ENCODE data around the gene ULBP2. TPM values are rescaled to one million over a fixed set of nuclear protein-coding genes. Genes with fewer than 3 reads are reported as not detected.

The ULBP2 gene
- total and polyA plus RNA-seq, 2 of the 8 experiments (the other 6 are each of a cell fraction or from before 2014, with no cell fraction given): 0.05 TPM; not detected in 1

GRCh38 chr6:149913085-149913484, 28.7 kb upstream of the ULBP2 start:
- no peak overlapping the region for H2BK20ac ChIP-seq (ENCODE audit: low read length)
- H3K36me3 ChIP-seq (ENCODE audit: control insufficient read depth in 2 of 4, insufficient read depth in 4 of 4, low read length in 3 of 4): no peaks in the 10 kb centered on the region
- no peak overlapping the region for H3K23ac ChIP-seq (ENCODE audit: insufficient read length)
- peaks cover 0 to 2% of the 10 kb centered on the region in 2 experiments for H4K20me1 ChIP-seq (replicated peaks in 1 of 2; ENCODE audit: control insufficient read depth in 1 of 2, insufficient read depth in 2 of 2, low read length in 2 of 2)
- no peak overlapping the region for H2BK5ac ChIP-seq (ENCODE audit: low read depth, low read length)
- H3K56ac ChIP-seq (replicated peaks; ENCODE audit: insufficient read length, low read depth, low read length): no peak overlapping the region
- H3K4me2 ChIP-seq (ENCODE audit: insufficient read depth in 1 of 2, low read depth in 2 of 2, low read length in 2 of 2): no peak overlapping the region
- no peak overlapping the region for H2AFZ ChIP-seq (ENCODE audit: low read length)
- H4K8ac ChIP-seq (ENCODE audit: extremely low read depth, insufficient read depth, low read length): no peak overlapping the region
- no peak overlapping the region for H3K4me3 ChIP-seq (ENCODE audit: extremely low read depth in 1 of 4, insufficient read depth in 2 of 4, low read depth in 3 of 4, low read length in 4 of 4)
- no peak overlapping the region for H2BK12ac ChIP-seq (ENCODE audit: low read depth, low read length)
- POLR2A ChIA-PET (ENCODE audit: partially characterized antibody): interaction anchor here (1.3 kb wide), 1 partner anchor 8 kb away, joined by 3 read pairs; no protein-coding TSS in a partner anchor
- H3K4ac ChIP-seq (replicated peaks; ENCODE audit: insufficient read length, low read depth, low read length): no peak overlapping the region
- H3K4me1 ChIP-seq (replicated peaks in 1 of 4; ENCODE audit: control insufficient read depth in 3 of 4, insufficient read depth in 4 of 4, low read length in 3 of 4): no peaks in the 10 kb centered on the region
- CTCF ChIA-PET (ENCODE audit: partially characterized antibody): interaction anchor here (1.0 to 2.1 kb wide), 5 partner anchors 9 to 77 kb away, joined by 3 to 10 read pairs (median 6); no protein-coding TSS in a partner anchor
- no peaks in the 10 kb centered on the region for H3K79me1 ChIP-seq (ENCODE audit: low read depth, low read length)
- TF ChIP-seq CTCF (IDR thresholded peaks at IDR 0.05; ENCODE audit: control extremely low read depth in 1 of 3, insufficient read depth in 1 of 3, low read depth in 1 of 3, low read length in 3 of 3) (no peak), BACH1 (IDR thresholded peaks at IDR 0.05; ENCODE audit: low read length) (no peak), SUZ12 (IDR thresholded peaks at IDR 0.05; ENCODE audit: low read length) (no peak), USF2 (IDR thresholded peaks at IDR 0.05; ENCODE audit: low read length) (no peak), JUND (IDR thresholded peaks at IDR 0.05; ENCODE audit: low read length) (no peak), POU5F1 (IDR thresholded peaks at IDR 0.05; ENCODE audit: low read depth, low read length) (no peak)
- no peak overlapping the region for H2BK15ac ChIP-seq (ENCODE audit: low read length)
- no peak overlapping the region for H3K14ac ChIP-seq (ENCODE audit: insufficient read length)
- H4K5ac ChIP-seq (ENCODE audit: insufficient read length, low read depth, low read length): no peak overlapping the region
- H3K9ac ChIP-seq (replicated peaks in 1 of 4; ENCODE audit: extremely low read depth in 1 of 4, low read depth in 3 of 4, low read length in 3 of 4): no peak overlapping the region
- H3K79me2 ChIP-seq (ENCODE audit: control insufficient read depth in 1 of 2, insufficient read depth in 2 of 2, low read length in 2 of 2): no peaks in the 10 kb centered on the region
- H2BK120ac ChIP-seq (replicated peaks; ENCODE audit: low read depth, low read length): no peak overlapping the region
- 75% methylated on average over 2 of the region's 2 CpGs; no CpG with 5 or more reads in 1 of the 2 experiments for WGBS, 2 experiments (ENCODE audit: extremely low coverage in 1 of 2, insufficient coverage in 1 of 2, insufficient read length in 1 of 2, insufficient replicate concordance in 2 of 2, low coverage in 1 of 2, low lambda C conversion rate in 2 of 2, missing lambda C conversion rate in 1 of 2)
- H4K91ac ChIP-seq (replicated peaks; ENCODE audit: insufficient read length, low read length): no peak overlapping the region
- H3K18ac ChIP-seq (ENCODE audit: extremely low read depth, low read length): no peak overlapping the region
- DNase-seq (ENCODE audit: low read depth in 1 of 2, low spot score in 2 of 2) (no peak), FAIRE-seq (no peak)
- no peak overlapping the region for H3K27ac ChIP-seq (ENCODE audit: low read depth, low read length)
- no peak overlapping the region for H2AK5ac ChIP-seq (ENCODE audit: low read depth, low read length)
- H3K23me2 ChIP-seq (ENCODE audit: low read depth, low read length): no peaks in the 10 kb centered on the region
- peaks cover 12 to 22% of the 10 kb centered on the region in 2 experiments; a peak in 3 of 4 replicates for H3K9me3 ChIP-seq (ENCODE audit: insufficient read depth in 2 of 2, low read depth in 1 of 2, low read length in 1 of 2)
- no peaks in the 10 kb centered on the region for H3K27me3 ChIP-seq (replicated peaks in 1 of 4; ENCODE audit: control insufficient read depth in 3 of 4, extremely low read depth in 1 of 4, insufficient read depth in 3 of 4, low read length in 3 of 4)

Data from H1 (cell line).